Keratinocyte (primary cell): ENCODE measurements around the gene CRABP1.

Experiments
- EZH2 ChIP-seq: IDR thresholded peaks from one replicate; pipeline ENCODE4 v1.6.1; 2012; ENCODE audit warnings: inconsistent platforms, mild to moderate bottlenecking, low read length, moderate library complexity
- TF ChIP-seq, protein P1 (sequence below), 3 experiments: IDR thresholded peaks in 1 of 3; conservative IDR thresholded peaks in 1 of 3; optimal IDR thresholded peaks in 1 of 3; 2 replicates in 2 of 3; 3 replicates in 1 of 3; pipeline versions ENCODE3 to v1.5.1; 2011; ENCODE audit warnings: low read length in 3 of 3, mild to moderate bottlenecking in 3 of 3, moderate library complexity in 2 of 3, control low read depth in 1 of 3, inconsistent platforms in 1 of 3; ENCODE audit not compliant: insufficient read depth in 2 of 3; ENCODE audit errors: extremely low read depth in 1 of 3

DNA sequence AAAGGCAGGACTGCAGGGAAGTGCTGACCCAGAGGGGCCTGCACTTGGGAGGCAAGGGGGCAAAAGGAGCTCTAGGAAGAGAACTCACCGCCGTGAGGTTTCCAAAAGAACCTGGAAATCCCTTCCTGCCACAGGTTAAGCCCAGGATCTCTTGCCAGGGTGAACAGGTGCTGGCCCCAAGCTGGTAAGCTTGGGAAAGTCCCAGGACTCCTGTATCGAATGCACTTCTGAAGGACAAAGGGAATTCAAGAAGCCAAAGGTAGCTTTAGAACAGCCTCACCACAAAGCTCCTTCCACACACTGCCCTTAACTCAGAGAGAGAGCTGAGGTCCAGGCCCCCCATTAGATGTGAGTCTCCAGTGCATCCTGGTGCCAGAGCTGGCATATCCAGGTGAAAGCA, 28.9 kb upstream of the CRABP1 start:
- no peak for TF ChIP-seq EZH2
- TF ChIP-seq, protein P1, sequence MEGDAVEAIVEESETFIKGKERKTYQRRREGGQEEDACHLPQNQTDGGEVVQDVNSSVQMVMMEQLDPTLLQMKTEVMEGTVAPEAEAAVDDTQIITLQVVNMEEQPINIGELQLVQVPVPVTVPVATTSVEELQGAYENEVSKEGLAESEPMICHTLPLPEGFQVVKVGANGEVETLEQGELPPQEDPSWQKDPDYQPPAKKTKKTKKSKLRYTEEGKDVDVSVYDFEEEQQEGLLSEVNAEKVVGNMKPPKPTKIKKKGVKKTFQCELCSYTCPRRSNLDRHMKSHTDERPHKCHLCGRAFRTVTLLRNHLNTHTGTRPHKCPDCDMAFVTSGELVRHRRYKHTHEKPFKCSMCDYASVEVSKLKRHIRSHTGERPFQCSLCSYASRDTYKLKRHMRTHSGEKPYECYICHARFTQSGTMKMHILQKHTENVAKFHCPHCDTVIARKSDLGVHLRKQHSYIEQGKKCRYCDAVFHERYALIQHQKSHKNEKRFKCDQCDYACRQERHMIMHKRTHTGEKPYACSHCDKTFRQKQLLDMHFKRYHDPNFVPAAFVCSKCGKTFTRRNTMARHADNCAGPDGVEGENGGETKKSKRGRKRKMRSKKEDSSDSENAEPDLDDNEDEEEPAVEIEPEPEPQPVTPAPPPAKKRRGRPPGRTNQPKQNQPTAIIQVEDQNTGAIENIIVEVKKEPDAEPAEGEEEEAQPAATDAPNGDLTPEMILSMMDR (optimal IDR thresholded peaks at IDR 0.05 in 1 of 3, IDR thresholded peaks at IDR 0.05 in 1 of 3, conservative IDR thresholded peaks at IDR 0.05 in 1 of 3; ENCODE audit: extremely low read depth in 1 of 3, insufficient read depth in 2 of 3, low read length in 3 of 3) = no peak
